Fibroblast of the aortic adventitia (primary cell): ENCODE data around the gene SH3BP1. TPM values are rescaled to one million over a fixed set of nuclear protein-coding genes. Genes with fewer than 3 reads are reported as not detected.

Source experiments
- DNase-seq: peaks from one replicate; pipeline ENCODE4 v3.0.0-alpha.2; 2010; ENCODE audit warnings: low read depth
- H3K4me3 ChIP-seq: 2 replicates; pipeline ENCODE4 v1.5.1; 2011; ENCODE audit warnings: low read depth, mild to moderate bottlenecking, control low read depth, low read length, moderate library complexity
- CTCF ChIP-seq: IDR thresholded peaks from 2 replicates; pipeline ENCODE4 v1.5.1; 2011; ENCODE audit warnings: mild to moderate bottlenecking, low read length, control low read depth, inconsistent platforms; ENCODE audit not compliant: insufficient read depth
- total RNA-seq: library from RNA; depleted of rRNA; stranded (reverse); fragments of >200 nt; gene quantifications from 2 replicates; pipeline ENCODE4 v1.2.3, GENCODE V29; 2012; ENCODE audit warnings: low replicate concordance

Gene SH3BP1
- total RNA-seq, 1 donor: 4.6 TPM

GRCh38 chr22:37639771-37640590 lies 512 bp downstream of the SH3BP1 start:
- DNase-seq: no peak
- H3K4me3 ChIP-seq: peak overlapping the region; percentile 75
- no peak for TF ChIP-seq CTCF

- no peak for TF ChIP-seq CTCF
- no peak for DNase-seq
- peak overlapping the region; percentile 75 for H3K4me3 ChIP-seq
Measured at GRCh38 chr22:37640591-37641560, 1.4 kb downstream of the SH3BP1 start.

- TF ChIP-seq CTCF: no peak
- no peak for DNase-seq
- H3K4me3 ChIP-seq: no peak overlapping the region
Measured at GRCh38 chr22:37641561-37641949, 2.1 kb downstream of the SH3BP1 start.

- H3K4me3 ChIP-seq: no peak overlapping the region
- peak; percentile 71 for DNase-seq
- peak; percentile 95 for TF ChIP-seq CTCF
Measured at GRCh38 chr22:37643225-37643847, 3.9 kb downstream of the SH3BP1 start.

- no peak for TF ChIP-seq CTCF
- no peak for DNase-seq
- H3K4me3 ChIP-seq: no peak overlapping the region
Measured at GRCh38 chr22:37647317-37647716, 7.8 kb downstream of the SH3BP1 start.

GRCh38 chr22:37647928-37648327 lies 8.5 kb downstream of the SH3BP1 start:
- no peak for TF ChIP-seq CTCF
- no peak for DNase-seq
- no peak overlapping the region for H3K4me3 ChIP-seq
